Measurements from ENCODE around the gene PTGES2. TPM values are rescaled to one million over a fixed set of nuclear protein-coding genes. Genes with fewer than 3 reads are reported as not detected.
A peak's percentile ranks its signal among the peaks of the same experiment; 100 is the strongest.

PTGES2 gene
- total and polyA plus RNA-seq, 2 of the 13 experiments (the other 11 are each of a cell fraction or from before 2014, with no cell fraction given): 63.7 to 79.8 TPM

GRCh38 chr9:128116104-128117083 is 11.1 kb downstream of the PTGES2 start (continued):
- TF ChIP-seq ZNF800 (CRISPR knock-in tag; IDR thresholded peaks at IDR 0.05) (no peak), ZNF251 (CRISPR knock-in tag; IDR thresholded peaks at IDR 0.05) (no peak), ARID5B (CRISPR knock-in tag; IDR thresholded peaks at IDR 0.05) (no peak), RFX3 (CRISPR knock-in tag; IDR thresholded peaks at IDR 0.05) (no peak), TP53 (CRISPR knock-in tag; conservative IDR thresholded peaks at IDR 0.05) (no peak), MAZ (IDR thresholded peaks at IDR 0.05; ENCODE audit: borderline replicate concordance, low read depth, low read length) (no peak), MAZ (CRISPR knock-in tag; IDR thresholded peaks at IDR 0.05; ENCODE audit: low read depth) (no peak), HNRNPUL1 (IDR thresholded peaks at IDR 0.05; ENCODE audit: low read depth, low read length) (no peak), ZNF777 (CRISPR knock-in tag; IDR thresholded peaks at IDR 0.05) (no peak), SNAPC5 (CRISPR knock-in tag; IDR thresholded peaks at IDR 0.05; ENCODE audit: borderline replicate concordance) (no peak), ZNF879 (CRISPR knock-in tag; IDR thresholded peaks at IDR 0.05) (no peak), ZFY (CRISPR knock-in tag; IDR thresholded peaks at IDR 0.05) (no peak), MAFK (conservative IDR thresholded peaks at IDR 0.05 in 1 of 2, IDR thresholded peaks at IDR 0.05 in 1 of 2; ENCODE audit: low read length in 2 of 2) (no peak), ZNF839 (CRISPR knock-in tag; IDR thresholded peaks at IDR 0.05; ENCODE audit: borderline replicate concordance) (no peak), CC2D1A (CRISPR knock-in tag; IDR thresholded peaks at IDR 0.05) (no peak), ZNF710 (CRISPR knock-in tag; IDR thresholded peaks at IDR 0.05; ENCODE audit: borderline replicate concordance) (no peak), HMGXB4 (CRISPR knock-in tag; IDR thresholded peaks at IDR 0.05; ENCODE audit: borderline replicate concordance in 1 of 2, low read depth in 1 of 2) (0 out of 4 replicates have a peak, but pooled peaks of 1 of the 2 experiments have one; percentile 26)
